ENCODE data around the gene NEURL1.

GRCh38 chr10:103566536-103566935 is 73.0 kb downstream of the NEURL1 start:
- TF ChIP-seq CTCF (IDR thresholded peaks at IDR 0.05) (no peak), POLR2A (IDR thresholded peaks at IDR 0.05) (no peak), EP300 (IDR thresholded peaks at IDR 0.05) (no peak), POLR2AphosphoS5 (IDR thresholded peaks at IDR 0.05) (no peak)

Data from stomach (tissue), 4 donors.